ENCODE results near the gene SRP68.
A peak's percentile ranks its signal among the peaks of the same experiment; 100 is the strongest.

SRP68 gene

DNA sequence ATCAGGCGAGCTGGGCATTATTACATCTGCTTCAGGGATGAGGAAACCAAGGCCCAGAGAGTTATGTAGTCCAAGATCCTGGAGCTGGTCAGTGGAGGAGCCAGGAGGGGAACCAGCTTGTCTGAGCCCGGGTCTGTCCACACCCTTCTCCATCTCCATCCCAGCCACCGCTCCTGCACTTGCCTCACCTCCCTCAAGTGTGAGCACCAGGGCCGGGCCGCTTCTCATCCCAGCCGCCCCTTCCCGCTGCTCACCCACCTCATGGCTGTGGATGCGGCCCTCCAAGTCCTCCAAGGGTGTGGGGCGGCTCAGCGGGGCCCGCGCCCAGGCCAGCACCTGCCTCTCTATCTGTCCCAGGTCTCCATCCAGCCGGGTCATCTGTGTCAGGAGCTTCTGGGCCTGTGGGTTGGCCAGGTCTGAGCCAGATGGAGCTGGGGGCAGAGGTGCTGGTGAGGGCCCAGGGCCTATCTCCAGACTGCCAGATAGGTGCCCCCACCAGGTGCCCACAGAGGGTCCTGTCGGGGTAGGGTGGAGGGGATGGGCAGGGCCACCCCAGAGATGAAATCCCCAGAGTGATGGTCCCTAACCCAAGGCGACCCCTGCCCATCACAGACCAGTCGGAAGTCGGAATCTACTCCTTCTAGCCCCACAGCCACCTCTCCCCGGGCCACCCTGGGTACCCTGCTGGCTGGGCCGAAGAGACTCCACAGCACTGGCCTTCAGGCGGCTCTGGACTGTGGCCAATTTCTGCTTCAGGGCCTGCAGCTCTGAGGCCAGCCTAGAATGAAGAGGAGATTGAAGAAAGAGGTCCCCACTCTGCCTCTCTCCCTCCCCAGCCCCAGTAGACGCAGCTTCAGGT, 54.6 kb downstream of the SRP68 start:
- no peak for TF ChIP-seq Cebpa-rat (IDR thresholded peaks at IDR 0.05)
- Histone ChIP-seq H4K20me1 (no peaks in the 10 kb centered on the region), H3K9ac (no peak overlapping the region), H3K4me3 (no peak overlapping the region), H3K4me2 (no peak overlapping the region), H3K4me1 (peaks cover 0 to 46% (median 14%) of the 10 kb centered on the region in 10 experiments; a peak in 12 of 20 replicates), H3K9me3 (replicated peaks in 1 of 11) (no peaks in the 10 kb centered on the region), H3K27ac (no peak overlapping the region), H3K36me3 (no peaks in the 10 kb centered on the region), H3K27me3 (0 out of 22 replicates have a peak, but pooled peaks cover 0 to 3% (median 0%) of the 10 kb centered on the region in 11 experiments)

DNA sequence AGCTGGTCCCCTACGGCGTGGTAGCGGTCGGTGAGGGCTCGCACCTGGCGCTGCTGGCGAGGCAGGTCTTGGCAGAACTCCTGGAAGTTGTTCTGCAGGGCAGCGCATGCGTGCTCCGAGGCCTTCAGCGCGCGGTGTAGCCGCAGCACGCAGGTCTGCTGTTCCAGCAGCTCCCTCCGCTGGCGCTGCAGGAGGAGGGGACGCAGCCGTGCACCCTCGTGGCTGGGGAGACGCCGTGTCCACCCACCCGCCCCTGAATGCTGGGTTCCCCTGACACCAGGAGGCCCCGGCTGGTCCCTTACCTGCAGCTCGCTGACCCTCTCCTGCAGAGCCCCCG, 57.4 kb downstream of the SRP68 start:
- no peak for TF ChIP-seq Cebpa-rat (IDR thresholded peaks at IDR 0.05)
- H3K9ac ChIP-seq: no peak overlapping the region; a peak in 1 of 22 replicates
- H4K20me1 ChIP-seq: no peaks in the 10 kb centered on the region
- peaks cover 0 to 39% (median 14%) of the 10 kb centered on the region in 10 experiments; a peak in 15 of 20 replicates for H3K4me1 ChIP-seq
- no peak overlapping the region for H3K27ac ChIP-seq
- no peaks in the 10 kb centered on the region for H3K36me3 ChIP-seq
- H3K4me3 ChIP-seq: no peak overlapping the region
- no peaks in the 10 kb centered on the region for H3K27me3 ChIP-seq
- H3K9me3 ChIP-seq (replicated peaks in 1 of 11): no peaks in the 10 kb centered on the region
- 0 out of 22 replicates have a peak overlapping the region, but pooled peaks of 1 of the 11 experiments have one; percentile 32 for H3K4me2 ChIP-seq

DNA sequence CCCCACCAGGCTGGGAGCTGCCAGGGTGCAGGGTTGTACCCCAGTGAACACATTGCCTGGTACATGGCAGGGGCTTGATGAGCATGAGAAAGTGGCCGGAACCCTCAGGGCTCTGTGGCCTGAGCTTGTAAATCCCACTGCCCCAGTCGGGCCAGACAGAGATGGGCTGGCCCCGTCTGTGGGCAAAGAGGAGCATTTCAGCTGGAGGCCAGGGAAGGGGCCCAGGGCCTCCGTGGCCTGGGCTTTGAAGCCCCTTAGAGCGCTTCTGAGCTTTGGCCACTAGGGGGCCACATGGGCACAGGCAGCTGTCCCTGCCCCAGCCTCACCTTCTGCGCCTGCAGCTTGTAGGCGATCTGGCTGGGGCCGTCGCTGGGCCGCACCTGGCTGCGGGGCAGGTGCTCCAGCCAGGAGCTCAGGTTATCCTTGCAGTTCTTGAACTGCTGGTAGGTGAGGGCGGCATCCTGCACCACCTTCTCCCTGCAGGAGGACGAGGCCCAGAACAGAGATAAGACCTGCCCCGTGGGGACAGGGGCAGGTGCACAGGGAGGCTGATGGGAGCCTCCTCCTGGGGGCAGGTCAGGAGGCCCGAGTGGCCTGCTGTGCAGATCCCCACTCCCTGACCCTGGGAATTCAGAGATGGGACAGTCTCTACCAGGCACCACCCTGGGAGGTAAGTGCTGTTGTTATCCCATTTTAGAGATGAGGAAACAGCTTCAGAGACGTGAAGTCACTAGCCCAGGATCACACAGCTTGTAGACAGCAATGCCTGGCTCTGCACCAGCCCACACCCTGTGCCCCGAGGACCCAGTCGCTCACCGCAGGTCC, 58.0 kb downstream of the SRP68 start:
- no peaks in the 10 kb centered on the region for H4K20me1 ChIP-seq
- H3K4me2 ChIP-seq: peak overlapping the region in 3 of 11 experiments; percentile 14 to 45 (median 32); a peak in 3 of 22 replicates
- H3K27me3 ChIP-seq: no peaks in the 10 kb centered on the region
- no peak for TF ChIP-seq Cebpa-rat (IDR thresholded peaks at IDR 0.05)
- no peak overlapping the region for H3K4me3 ChIP-seq
- no peaks in the 10 kb centered on the region for H3K9me3 ChIP-seq (replicated peaks in 1 of 11)
- peaks cover 0 to 43% (median 18%) of the 10 kb centered on the region in 10 experiments; a peak in 15 of 20 replicates for H3K4me1 ChIP-seq
- H3K27ac ChIP-seq: peak overlapping the region in 1 of 11 experiments; percentile 38; a peak in 1 of 22 replicates
- no peaks in the 10 kb centered on the region for H3K36me3 ChIP-seq
- peak overlapping the region in 8 of 11 experiments; percentile 11 to 50 (median 32); a peak in 9 of 22 replicates for H3K9ac ChIP-seq

DNA sequence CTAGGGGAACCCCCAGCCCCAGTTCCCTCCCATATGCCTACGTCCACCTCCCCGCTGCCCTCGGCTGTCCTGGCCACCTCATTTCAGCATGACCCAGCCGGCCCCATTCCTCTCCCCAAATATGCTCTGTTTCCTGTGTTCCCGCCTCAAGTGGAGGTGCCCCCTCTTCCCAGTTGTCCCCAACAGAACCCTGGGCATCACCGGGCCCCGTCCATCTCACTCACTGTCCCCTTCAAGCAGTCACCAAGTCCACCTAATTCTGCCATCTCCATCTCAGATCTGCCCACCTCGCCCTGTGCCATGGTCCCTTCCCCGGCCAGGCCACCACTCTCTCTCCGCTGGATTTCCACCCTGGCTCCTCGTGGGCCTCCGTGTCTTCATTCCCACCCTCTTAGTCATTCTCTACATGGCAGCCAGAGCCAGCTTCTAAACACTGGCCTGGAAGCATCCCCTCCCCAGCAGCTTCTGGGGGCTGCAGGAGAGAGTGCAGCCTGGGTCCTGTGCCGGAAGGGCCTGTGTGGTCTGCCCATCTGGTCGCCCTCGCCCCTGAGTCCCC, 58.9 kb downstream of the SRP68 start:
- H3K4me1 ChIP-seq: peaks cover 0 to 48% (median 18%) of the 10 kb centered on the region in 10 experiments; a peak in 15 of 20 replicates
- H3K27me3 ChIP-seq: no peaks in the 10 kb centered on the region
- H3K36me3 ChIP-seq: no peaks in the 10 kb centered on the region
- H3K4me3 ChIP-seq: no peak overlapping the region
- H3K27ac ChIP-seq: 0 out of 22 replicates have a peak overlapping the region, but pooled peaks of 1 of the 11 experiments have one; percentile 38
- H3K9ac ChIP-seq: peak overlapping the region in 7 of 11 experiments; percentile 11 to 50 (median 39); a peak in 9 of 22 replicates
- H3K4me2 ChIP-seq: no peak overlapping the region
- TF ChIP-seq Cebpa-rat (IDR thresholded peaks at IDR 0.05): no peak
- no peaks in the 10 kb centered on the region for H4K20me1 ChIP-seq
- H3K9me3 ChIP-seq (replicated peaks in 1 of 11): no peaks in the 10 kb centered on the region

DNA sequence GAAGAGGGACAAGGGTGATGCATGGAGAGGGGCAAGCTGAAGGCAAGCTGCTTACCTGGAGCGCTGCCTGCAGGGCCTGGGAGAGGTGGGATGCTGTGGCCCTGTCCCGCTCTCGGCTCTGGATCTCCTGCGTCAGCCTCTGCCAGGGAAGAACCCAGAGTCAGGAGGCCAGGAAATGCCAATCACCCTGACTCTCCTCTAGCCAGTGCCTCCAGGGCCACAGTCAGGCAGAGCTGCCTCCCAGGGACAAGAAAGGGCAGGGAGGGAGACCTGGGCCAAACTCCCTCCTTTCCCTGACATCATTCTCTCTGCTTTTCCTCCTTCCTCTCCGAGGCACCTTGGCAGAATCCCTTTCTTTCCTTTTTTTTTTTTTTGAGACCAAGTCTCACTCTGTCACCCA, 60.4 kb downstream of the SRP68 start:
- H3K4me1 ChIP-seq: peaks cover 0 to 57% (median 18%) of the 10 kb centered on the region in 10 experiments; a peak in 15 of 20 replicates
- no peaks in the 10 kb centered on the region for H3K36me3 ChIP-seq
- H4K20me1 ChIP-seq: no peaks in the 10 kb centered on the region
- H3K4me3 ChIP-seq: no peak overlapping the region
- H3K4me2 ChIP-seq: no peak overlapping the region
- H3K27me3 ChIP-seq: no peaks in the 10 kb centered on the region
- H3K9me3 ChIP-seq (replicated peaks in 1 of 11): no peaks in the 10 kb centered on the region
- TF ChIP-seq Cebpa-rat (IDR thresholded peaks at IDR 0.05): no peak
- H3K27ac ChIP-seq: no peak overlapping the region
- H3K9ac ChIP-seq: 0 out of 22 replicates have a peak overlapping the region, but pooled peaks of 1 of the 11 experiments have one; percentile 5

DNA sequence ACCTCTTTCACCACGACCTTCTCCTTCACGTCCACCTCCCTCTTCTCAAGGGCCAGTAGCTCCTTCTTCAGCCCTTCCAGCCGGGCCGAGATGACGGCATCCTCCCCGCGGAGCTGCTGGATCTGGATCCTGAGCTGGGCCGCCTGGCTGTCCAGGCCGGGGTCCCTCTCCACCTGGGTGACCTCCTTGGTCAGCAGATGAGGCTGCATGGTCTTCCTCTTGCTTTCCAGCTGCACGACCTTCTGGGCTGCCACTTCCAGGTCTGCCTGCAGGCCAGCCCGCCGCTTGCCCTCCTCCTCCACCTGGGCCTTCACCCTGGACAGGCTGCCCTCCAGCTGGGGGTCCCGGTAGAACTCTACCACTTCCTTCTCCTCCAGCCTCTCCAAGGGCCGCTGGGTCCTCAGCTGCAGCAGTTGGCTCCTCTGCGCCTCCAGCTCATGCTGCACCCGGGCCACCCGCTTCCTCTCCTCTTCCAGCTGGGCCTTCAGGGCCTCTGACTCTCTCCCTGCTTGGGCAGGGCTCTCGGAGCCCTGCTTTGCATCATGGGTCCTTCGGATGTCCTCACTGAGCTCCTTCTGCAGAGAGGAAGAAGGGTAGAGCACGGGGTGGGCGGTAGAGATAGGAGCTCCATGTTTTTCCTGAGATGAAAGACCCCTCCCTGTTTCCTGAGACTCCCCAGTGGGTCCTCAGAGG, 62.2 kb downstream of the SRP68 start:
- Histone ChIP-seq H3K9me3 (replicated peaks in 1 of 11) (no peaks in the 10 kb centered on the region), H3K4me2 (peak overlapping the region; percentile 7 to 72 (median 48); a peak in 20 of 22 replicates), H3K36me3 (no peaks in the 10 kb centered on the region), H3K9ac (peak overlapping the region in 2 of 11 experiments; percentile 26 to 31; a peak in 3 of 22 replicates), H3K4me3 (no peak overlapping the region), H3K4me1 (peaks cover 0 to 65% (median 35%) of the 10 kb centered on the region in 10 experiments; a peak in 17 of 20 replicates), H3K27me3 (no peaks in the 10 kb centered on the region), H4K20me1 (no peaks in the 10 kb centered on the region), H3K27ac (peak overlapping the region in 5 of 11 experiments; percentile 2 to 28 (median 22); a peak in 8 of 22 replicates)
- TF ChIP-seq Cebpa-rat (IDR thresholded peaks at IDR 0.05): no peak

DNA sequence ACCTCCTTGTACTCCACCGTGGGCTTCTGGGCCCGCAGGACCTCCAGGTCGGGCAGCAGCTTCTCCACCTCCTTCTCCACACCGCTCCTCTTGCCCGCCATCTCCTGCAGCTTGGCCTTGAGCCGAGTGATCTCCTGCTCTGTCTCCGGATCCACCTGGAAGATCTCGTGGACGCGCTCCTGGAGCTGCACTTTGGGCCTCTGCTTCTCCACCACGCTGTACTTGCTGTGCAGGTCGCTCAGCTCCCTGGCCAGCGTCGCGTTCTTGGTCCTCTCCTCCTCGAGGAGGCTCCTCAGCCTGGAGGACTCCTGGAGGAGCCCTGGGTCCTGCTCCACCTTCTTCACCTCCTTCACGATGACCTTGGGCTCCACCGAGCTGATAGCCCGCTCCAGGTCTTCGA, 62.9 kb downstream of the SRP68 start:
- Histone ChIP-seq H3K27ac (peak overlapping the region in 3 of 11 experiments; percentile 2 to 28 (median 7); a peak in 3 of 22 replicates), H3K36me3 (peaks cover 0 to 6% (median 3%) of the 10 kb centered on the region in 11 experiments; a peak in 7 of 22 replicates), H4K20me1 (no peaks in the 10 kb centered on the region), H3K4me2 (peak overlapping the region in 9 of 11 experiments; percentile 36 to 72 (median 58); a peak in 11 of 22 replicates), H3K4me3 (no peak overlapping the region), H3K4me1 (peaks cover 0 to 67% (median 41%) of the 10 kb centered on the region in 10 experiments; a peak in 17 of 20 replicates), H3K27me3 (no peaks in the 10 kb centered on the region), H3K9ac (peak overlapping the region in 1 of 11 experiments; percentile 31; a peak in 2 of 22 replicates), H3K9me3 (replicated peaks in 1 of 11) (no peaks in the 10 kb centered on the region)
- TF ChIP-seq Cebpa-rat (IDR thresholded peaks at IDR 0.05): no peak

Measured in BLaER1 treated with 17β-estradiol and CSF1 and Interleukin-3, amounts not matched to agents 10 nM and 100 nM (cell line).